GM19324 (cell line): Measurements from ENCODE around the gene OTUD5.
"Not testable (repeated sequence)": the region's sequence is repeated elsewhere in the genome, so short reads cannot be mapped to it uniquely, and the experiment has no call there.

Experiments
- ATAC-seq: cut with Tn5 transposase; IDR thresholded peaks from one replicate; pipeline ENCODE4 v1.9.1; 2021; ENCODE audit warnings: mild to moderate bottlenecking, moderate library complexity; ENCODE audit not compliant: unreplicated experiment, low FRiP score

The OTUD5 gene

DNA sequence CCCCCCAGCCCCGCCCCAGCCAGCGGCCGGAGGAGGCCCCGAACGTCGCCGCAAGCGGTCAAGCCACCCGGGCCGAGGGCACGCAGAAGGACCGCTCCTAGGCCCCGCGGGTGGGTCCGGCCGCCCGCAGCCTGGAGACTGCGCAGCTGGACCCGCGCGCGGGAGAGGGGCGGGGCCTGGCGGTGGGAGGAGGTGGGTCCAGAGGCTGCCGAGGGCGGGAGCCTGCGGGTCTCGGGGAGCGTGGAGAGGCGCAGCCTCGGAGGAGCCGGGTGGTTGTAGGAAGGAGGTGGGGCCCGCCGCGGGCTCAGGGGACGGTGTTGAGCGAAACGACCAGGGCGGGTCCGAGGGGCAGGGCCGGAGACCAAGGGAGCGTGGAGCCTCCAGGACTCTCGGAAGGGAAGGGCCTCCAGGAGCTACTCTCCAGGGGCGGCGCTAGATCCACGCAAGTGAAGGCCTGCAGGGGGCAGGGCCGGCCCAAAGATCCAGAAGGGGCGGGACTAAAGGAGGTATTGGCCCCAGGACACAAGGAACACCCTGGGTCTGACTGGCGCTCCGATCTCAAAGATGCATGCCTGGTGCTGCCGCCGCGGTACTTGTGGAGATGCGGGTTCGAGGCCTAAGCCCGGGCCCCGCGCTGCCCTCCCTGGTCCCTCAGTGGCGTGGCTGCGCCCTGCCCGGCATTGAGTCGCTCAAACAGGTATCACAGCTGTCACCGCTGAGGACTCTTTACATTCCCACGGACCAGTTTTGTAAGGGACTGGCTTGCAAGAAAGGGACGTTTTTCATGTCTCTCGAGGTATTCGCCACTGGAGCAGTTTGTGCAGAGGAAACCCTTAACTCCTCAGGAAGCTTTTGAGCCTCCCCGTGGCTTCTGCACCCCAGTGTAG is 65.8 kb downstream of the OTUD5 start:
- peak; percentile 76 for ATAC-seq

DNA sequence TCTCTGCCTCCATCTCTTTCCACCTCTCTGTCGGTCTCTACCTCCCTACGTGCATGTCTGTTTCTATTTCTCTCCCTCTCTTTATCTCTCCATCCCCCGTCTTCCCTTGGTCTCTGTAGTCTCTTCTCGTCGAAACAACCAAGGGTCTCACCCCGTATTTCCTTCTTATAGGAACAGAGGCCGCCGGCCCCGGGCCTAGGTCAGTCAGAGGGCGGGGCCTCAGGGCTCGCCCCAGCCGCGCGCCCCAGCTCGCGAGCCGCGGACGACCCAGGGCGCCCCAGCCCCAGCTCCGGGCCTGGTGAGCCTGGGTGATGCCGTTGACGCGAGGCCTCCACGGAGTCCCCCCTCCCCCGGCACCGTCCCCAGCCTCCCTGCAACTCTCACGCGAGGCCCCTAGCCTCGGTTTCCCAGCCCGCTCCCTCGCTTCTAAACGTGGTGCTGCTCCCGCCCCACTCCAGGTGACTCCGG is 66.4 kb downstream of the OTUD5 start:
- ATAC-seq, result peak; percentile 44

DNA sequence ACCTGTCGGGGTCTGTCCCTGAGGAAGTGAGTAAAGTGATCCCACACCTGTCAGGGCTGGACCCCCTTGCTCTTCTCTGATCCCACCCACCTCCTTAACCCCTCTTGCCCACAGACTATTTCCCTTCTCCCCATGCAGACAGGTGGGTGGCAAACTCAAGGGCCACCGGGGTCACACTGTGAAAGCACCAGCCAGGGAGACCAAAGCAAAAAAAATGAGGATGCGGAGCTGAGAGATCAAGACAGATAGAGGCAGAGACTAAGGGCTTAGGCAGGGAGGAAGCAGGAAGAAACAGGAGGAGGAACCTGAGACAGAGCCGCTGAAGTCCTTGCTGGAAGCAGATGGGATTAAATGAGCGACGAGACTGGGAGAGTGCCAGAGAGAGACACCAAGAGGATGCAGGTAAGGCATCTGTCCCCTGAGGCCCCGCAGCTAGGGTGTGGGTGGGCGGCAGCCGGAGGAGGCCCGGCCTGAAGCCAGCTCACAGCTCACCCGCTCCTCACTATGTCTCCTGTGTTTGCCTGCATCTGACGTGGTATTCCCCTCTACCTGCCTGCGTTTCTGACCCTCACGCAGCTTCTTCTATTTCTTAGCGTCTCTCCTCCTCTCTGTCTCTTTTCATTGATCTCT is 67.0 kb downstream of the OTUD5 start:
- no peak for ATAC-seq

DNA sequence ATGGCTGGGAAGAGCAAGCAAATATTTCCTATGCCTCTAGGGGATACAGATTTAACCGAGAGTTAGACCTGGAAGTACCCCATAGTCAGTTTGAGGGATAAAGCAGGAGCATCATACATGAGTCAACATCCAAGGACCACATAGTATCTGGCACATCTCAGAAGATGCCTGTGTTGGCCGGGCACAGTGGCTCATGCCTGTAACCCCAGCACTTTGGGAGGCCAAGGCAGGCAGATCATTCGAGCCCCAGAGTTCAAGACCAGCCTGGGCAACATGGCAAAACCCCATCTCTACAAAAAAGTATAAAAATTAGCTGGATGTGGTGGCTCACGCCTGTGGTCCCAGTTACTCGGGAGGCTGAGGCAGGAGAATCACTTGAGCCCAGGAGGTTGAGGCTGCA is 70.8 kb downstream of the OTUD5 start:
- ATAC-seq, result not testable (repeated sequence)

DNA sequence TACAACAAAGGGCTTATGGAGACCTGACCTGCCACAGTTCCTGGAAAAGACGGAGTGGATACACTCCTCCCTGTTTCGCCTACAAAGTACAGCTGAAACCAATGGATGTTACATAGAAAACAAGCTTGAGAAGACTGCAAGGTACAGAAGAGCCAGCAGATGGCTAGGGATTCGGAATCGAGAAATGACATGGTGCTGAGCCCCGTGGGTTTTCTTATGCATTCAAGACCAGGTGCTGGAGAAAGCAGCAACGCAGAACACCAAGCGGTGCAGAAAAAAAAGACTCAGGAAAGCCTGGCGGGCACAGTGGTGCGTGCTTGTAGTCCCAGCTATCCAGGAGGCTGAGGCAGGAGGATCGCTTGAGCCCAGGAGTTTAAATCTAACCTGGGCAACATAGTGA is 73.7 kb downstream of the OTUD5 start:
- no peak for ATAC-seq

DNA sequence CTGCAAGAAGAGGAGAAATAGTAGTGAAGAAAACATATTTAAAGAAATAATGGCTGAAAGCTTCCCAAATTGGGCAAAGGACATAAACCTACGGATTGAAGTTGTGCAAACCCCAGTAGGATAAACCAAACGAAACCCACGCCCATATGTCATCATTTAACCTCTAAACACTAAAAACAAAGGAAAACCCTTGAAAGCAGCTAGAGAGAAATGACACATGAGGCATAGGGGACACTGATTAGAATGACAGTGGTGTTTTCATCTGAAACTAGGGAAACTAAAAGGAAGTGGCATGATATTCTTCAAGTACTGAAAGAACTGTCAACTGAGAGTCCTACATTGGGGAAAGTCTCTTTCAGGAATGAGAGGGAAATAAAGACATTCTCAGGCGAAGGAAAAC is 80.5 kb downstream of the OTUD5 start:
- ATAC-seq, result not testable (repeated sequence)
